HG03103 (cell line): Measurements from ENCODE around the gene TEX13D.

Experiments used
- ATAC-seq: cut with Tn5 transposase; IDR thresholded peaks from one replicate; pipeline ENCODE4 v1.9.1; 2021; ENCODE audit warnings: low read depth; ENCODE audit not compliant: unreplicated experiment

Gene TEX13D

DNA sequence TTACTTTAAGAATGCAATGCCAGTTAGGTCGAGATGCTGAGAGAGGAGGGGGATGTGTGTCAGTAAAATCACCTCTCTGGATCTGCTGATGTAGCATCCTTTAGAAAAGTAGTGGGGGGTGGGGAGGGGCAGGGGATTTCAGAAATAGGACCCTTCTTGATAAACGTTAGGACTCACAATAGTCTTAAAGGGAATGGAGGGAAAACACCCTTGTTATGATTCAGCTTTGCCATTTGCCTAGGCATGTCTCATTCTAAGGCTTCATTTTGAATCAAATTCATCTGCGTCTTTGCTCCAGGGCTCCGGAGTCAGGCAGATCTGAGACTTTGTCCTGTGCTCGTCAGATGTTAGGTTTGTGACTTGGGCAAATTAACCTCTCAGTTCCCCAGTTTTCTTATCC is 14.8 kb downstream of the TEX13D start:
- no peak for ATAC-seq

DNA sequence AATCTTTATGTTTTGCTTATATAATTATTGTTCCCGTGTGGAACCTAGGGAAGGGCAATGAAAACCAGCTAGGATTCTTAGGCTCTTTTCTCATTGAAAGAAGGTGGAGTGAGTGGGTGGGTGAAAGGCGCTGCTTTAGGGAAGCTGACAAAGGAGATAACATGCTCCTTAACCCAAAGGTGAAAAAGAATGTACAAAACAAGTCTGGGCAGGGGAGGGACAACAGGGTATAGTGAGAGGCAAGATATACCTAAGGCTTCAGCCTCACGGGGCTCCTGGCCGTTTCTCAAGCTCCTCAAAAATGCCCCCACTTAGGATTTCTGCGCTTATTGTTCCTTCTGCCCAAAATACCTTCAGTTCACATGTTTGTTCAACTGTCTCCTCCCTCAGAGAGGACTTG is 15.7 kb downstream of the TEX13D start:
- ATAC-seq: no peak

DNA sequence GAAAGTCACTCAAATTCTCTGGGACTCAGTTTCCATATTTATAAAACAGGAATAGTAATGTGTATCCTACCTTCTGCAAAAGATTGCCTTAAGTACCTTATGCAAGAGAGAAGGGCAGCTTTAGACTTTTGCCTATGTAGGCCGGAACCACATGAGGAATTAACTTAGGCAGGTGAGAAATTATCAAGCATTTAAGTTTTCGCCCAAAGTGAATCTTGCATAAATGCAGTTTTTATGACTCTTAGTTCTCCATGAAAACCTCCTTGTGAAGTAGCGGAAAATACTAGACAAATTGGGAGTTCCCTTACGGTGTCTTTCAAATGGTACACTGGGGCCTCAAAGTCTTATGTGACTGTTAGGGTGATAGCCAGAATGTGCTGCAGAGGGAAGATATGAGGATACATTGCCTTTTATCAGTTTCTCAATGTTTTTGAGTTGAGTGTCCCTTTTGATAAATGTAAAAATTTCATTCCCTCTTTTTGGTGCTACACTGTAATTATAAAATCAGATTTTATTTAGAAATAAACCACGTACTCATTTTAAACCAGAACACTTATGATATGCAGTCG is 16.5 kb downstream of the TEX13D start:
- no peak for ATAC-seq

- no peak for ATAC-seq
Measured at GRCh38 chrX:124354648-124355047, 22.2 kb downstream of the TEX13D start.

DNA sequence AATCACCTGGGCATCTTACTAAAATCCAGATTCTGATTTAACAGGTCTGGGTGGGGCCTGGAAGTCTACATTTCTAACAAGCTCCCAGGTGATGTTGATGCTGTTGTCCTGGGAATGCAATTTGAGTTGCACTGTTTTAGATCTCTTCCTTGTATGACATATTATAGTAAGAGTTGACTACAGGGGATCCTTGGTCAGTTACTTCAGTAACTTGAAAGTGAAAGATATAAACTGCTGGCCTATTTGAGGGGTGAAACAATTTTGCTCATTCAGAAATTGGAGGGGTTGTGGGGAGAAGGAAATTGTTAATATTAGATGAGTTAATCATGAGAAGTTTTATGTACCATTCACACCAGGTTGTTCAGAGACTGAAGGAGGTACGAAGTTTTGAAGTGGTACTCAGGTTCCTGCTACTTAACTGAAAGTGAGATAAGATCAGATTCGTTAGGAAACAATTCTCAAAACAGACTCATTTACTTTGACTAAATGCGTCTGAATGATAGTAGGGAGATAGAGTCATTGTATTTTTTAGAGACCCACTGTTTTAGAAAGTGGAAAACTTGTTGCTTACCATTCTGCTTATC is 26.4 kb downstream of the TEX13D start:
- ATAC-seq: no peak

DNA sequence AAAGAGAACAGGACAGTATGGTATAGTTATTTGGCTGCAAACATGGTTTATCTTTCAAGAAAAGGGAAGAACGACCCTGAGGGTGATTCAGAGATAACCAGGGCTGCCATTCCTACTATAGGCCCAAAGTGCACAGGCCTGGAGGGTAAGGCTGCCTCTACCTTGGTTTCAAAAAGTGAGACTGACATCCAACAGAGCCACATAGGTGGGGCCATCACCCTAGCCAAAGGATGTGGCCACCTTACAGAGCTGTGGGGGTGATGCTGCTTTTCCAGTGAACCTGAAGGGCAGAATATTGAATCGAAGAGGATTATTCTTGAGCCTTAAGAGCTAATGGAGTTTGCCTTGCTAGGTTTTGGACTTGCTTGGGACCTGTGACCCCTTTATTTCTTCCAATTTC is 29.6 kb downstream of the TEX13D start:
- no peak for ATAC-seq

DNA sequence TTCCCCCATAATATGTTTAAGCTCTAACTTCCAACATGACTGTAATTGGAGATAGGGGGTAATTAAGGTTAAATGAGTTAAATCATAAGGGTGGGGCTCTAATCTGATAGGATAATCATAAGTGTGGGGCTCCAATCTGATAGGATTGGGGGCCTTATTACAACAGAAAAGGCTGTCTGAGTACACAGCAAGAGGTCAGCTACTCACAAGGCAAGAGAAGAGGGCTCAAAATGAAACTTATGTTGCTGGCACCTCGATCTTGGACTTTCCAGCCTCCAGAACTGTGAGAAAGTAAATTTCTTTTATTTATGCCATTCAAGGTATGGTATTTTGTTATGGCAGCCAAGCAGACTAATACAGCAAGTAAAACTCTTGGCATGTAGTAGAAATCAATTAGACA is 30.3 kb downstream of the TEX13D start:
- ATAC-seq: no peak

GRCh38 chrX:124369722-124370121 is 37.3 kb downstream of the TEX13D start:
- ATAC-seq: no peak

DNA sequence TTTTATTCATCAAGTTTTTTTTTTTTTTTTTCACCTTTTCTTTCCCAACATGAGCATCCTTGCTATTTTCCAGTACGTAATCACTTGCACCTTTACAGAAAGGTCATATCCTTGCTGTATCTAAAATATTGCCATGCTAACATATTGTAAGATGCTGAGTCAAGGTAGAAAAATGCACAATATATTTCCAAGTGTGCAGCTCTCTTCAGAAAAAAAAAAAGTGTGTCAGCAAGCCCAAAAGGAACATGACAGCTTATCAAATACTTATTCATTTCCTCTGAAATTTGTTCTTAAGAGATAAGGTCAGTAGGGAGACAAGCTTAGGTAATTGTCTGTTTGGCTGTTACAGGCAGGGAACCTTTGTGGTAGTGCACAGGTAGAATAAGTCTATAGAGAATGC is 40.9 kb downstream of the TEX13D start:
- no peak for ATAC-seq

- ATAC-seq: no peak
Measured at GRCh38 chrX:124378643-124379042, 46.2 kb downstream of the TEX13D start.

- ATAC-seq: no peak
Measured at GRCh38 chrX:124383354-124383753, 50.9 kb downstream of the TEX13D start.

DNA sequence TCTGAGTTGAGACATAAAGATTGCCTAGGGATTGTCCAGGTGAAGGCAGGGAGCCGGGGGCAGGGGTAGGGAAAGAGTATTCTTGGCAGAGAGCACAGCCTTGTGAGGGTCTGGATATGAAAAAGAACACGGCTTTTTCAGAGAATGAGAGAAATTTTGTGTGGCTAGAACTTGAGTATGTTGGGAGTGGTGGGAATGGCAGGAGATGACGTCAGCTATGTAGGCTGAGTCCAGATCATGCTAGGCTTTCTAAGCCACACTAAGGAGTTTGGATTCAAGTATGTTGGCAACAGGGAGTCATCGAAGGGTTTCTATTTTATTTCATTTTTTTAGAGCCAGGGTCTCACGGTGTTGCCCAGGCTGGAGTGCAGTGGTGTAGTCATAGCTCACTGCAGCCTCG is 53.9 kb downstream of the TEX13D start:
- no peak for ATAC-seq
